HG03521 (cell line): ENCODE data around the gene CEP170.
"Not testable (repeated sequence)": the region's sequence is repeated elsewhere in the genome, so short reads cannot be mapped to it uniquely, and the experiment has no call there.

Experiments
- ATAC-seq: cut with Tn5 transposase; IDR thresholded peaks from one replicate; pipeline ENCODE4 v1.9.1; 2021; ENCODE audit warnings: mild to moderate bottlenecking, moderate library complexity; ENCODE audit not compliant: unreplicated experiment

The CEP170 gene

GRCh38 chr1:243183176-243183575 is 71.9 kb downstream of the CEP170 start:
- ATAC-seq: not testable (repeated sequence)

DNA sequence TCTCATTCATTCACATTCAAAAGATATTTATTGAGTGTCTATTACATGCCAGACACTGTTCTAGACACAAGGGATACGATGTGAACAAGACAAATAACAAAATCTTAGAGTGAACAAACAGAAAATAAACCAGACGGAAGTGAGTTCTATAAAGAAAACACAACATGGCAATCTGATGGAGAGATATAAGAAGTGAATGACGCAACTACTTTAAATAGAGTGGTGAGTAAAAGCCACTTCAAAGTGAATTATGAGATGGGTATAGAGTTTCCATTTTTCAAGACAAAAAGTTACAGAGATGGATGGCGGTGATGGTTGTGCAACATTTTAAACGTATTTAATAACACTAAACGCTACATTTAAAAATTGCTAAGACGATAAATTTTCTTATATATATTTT is 75.4 kb downstream of the CEP170 start:
- ATAC-seq: no peak

DNA sequence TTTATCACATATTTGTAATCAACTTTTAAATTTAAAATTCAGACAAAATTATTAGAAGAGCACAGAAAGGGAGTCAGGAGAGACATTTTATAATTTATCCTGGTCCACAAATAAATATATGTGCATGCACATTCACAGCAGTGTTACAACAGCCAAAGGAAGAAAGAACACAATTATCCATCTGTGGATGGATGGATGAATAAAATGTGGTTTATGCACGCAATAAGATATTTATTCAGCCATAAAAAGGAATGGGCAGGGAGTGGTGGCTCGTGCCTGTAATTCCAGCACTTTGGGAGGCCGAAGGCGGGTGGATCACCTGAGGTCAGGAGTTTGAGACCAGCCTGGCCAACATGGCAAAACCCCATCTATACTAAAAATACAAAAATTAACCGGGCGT is 77.3 kb downstream of the CEP170 start:
- ATAC-seq: not testable (repeated sequence)

DNA sequence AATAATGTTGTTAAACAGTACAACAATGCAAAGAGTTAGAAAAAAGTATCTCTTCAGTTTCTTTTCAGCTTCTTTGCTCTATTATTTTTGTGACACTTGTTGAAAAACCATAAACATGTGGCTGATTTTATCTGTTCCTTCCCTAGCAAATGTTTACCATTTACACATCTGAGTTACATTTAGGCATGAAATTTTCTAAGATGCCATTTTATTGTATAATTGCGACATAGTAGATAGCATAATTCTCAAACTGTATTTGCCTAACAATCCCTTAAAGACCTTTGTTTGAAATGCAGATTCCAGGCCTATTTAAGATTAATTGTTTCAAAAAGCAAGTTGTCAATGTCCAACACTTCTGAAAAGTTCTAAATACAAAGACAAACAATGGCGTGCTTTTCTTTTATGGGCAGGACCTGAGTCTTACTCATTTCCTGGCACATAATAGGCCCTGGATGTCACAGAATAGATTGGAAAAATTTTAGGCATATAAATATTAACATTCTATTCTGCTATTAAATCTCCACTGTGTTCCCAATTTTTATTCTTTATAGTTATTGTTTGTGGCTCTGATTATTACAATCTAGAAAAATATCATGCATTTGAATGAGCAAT is 81.2 kb downstream of the CEP170 start:
- not testable (repeated sequence) for ATAC-seq

DNA sequence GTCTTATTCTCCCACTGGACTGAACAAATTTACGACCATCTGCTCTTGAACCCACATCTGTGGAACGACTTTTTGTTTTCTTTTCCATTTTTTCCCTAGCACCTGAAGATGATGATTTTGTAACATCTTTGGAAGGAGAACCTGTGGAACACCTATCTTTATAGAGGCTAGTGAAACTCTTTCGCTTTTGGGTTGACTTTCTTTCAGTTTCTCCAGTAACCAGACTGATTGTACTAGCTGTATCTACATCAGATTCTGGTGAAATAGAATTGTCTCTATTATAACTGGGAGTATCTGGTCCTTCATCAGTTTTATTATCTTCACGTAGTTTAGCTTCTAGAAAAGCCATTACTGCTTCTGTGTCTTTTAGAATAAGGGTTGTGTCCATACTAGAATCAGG is 90.2 kb downstream of the CEP170 start:
- ATAC-seq: not testable (repeated sequence)

DNA sequence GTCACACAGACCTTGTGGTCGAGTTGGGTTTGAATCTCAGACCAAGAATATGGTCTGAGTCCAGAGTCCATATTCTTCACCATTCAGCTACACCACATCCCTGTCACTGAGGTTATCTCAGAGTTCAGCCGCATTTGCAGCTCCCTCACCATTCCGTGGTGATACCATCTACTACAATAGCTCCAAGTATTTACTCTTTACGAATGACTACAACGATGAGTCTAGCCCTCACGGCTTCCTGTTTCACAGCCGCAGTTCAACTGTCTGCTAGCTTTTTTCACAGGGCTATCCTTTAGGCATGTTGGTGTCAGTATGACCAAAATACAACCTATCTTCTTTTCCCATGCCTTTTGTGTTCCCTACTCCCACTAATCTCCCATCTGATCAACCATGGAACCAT is 104.2 kb downstream of the CEP170 start:
- not testable (repeated sequence) for ATAC-seq

- ATAC-seq: not testable (repeated sequence)
These were observed 106.0 kb downstream of the CEP170 start for GRCh38 chr1:243149120-243149519.

GRCh38 chr1:243147351-243147750 is 107.7 kb downstream of the CEP170 start:
- ATAC-seq: not testable (repeated sequence)

DNA sequence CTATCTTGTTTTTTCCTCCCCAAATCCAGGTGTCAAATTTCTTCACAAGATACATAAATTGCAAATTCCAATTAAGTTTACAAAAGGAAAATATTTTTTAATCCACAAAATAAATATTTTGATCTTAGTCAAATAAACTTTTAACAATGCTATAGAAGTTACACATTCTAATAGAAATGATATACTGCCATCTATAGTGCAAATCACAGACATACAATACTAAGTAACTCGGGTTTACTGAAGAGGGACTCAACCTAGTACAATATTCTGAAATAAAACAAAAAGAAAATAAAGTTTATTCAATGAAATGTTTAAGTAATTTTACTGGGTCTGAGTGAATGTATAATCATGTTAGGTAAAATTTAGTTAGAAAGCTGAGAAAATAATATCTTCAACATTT is 114.6 kb downstream of the CEP170 start:
- not testable (repeated sequence) for ATAC-seq

DNA sequence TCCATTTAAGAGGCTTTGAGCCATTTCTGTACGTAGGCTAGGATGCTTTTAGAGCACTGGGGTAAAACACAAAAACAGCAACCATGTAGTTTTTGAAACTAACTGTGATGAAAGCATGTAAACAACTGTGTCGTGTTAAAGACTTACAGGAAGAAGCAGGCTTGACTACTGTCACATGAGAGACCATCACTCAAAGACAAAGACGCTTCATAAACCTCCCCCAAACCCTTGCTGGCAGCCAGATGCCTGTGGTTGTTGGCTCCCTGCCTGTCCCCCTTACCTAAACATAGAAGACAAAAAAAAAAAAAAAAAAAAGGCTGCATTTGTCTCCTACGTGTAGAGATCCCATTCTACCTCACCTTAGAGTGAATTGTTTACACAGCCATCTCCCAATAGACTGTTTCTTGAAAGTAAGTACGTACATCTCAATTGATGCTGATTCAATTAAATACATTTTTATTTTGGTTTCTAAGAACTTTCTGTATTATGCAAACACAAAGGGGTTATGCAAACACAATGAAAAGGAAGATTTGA is 132.1 kb downstream of the CEP170 start:
- ATAC-seq: not testable (repeated sequence)

GRCh38 chr1:243121939-243122338 is 133.1 kb downstream of the CEP170 start:
- ATAC-seq: not testable (repeated sequence)

DNA sequence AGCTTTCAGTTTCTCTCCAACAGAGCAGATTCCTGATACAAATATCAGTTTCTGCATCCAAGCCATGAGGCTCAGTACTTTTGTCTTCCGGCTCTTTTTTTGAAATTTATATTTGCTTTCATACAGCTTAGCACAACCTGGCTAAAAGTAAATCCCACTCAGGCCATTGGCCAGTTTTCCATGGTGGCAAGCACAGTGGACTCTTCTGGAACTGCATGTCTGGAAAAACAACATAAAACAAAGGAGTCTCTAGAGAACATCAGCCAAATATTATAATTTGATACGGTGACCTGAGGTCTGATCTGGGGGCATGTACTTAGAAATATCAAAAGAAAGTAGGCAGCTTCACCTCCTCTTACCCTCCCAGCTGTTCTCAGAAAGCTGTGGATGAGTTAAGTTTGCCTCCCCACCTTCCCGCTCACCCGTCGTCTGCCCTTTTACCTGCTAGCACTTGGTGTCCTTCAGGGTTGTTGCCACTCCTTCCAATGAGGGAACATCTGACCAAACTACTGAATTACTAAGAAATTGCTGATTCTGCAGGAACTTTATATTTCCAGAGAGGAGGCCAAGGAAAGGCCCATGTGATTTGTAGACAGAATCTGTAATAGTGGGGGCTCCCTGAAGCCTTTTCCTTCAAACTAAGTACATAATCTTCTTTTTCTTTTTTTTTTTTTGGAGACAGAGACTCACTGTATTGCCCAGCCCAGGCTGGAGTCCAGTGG is 136.3 kb downstream of the CEP170 start:
- not testable (repeated sequence) for ATAC-seq

GRCh38 chr1:243116187-243116586 is 138.9 kb downstream of the CEP170 start:
- not testable (repeated sequence) for ATAC-seq

DNA sequence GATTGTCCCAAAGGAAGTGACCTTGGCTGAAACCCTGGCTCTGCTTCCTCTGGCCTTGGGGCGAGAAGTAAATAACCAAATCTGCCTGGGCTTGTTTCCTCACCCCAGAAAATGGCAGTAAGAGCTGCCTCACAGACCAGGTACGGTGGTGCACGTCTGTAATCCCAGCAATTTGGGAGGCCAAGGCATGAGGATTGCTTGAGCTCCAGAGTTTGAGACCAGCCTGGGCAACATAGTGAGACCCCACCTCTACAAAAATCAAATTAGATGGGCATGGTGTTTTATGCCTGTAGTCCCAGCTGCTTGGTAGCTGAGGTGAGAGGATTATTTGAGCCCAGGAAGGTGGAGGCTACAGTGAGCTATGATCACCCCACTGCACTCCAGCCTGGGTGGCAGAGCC is 140.3 kb downstream of the CEP170 start:
- not testable (repeated sequence) for ATAC-seq

GRCh38 chr1:243114059-243114713 is 140.9 kb downstream of the CEP170 start:
- peak; percentile 90 for ATAC-seq

DNA sequence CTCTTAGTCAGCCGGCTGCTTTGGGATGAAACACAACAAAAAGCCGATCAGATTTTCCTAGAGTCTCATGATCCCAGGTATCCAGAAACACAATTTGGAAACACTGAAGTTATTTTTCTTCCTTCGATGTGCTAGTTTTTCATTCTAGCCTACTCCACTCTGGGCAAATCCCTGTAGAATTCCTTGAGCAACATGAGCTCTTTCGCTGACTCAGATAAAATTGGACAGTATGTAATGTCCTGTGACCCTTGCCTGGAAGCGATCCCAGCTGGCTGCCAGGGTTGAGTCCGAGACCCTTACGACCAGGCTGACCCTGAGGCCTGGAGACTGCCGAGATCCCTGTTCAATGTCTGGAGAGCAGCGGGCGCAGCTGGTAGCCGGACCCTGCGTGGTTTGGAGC is 147.9 kb downstream of the CEP170 start:
- not testable (repeated sequence) for ATAC-seq

- not testable (repeated sequence) for ATAC-seq
These were observed 149.3 kb downstream of the CEP170 start for GRCh38 chr1:243105652-243106332.

DNA sequence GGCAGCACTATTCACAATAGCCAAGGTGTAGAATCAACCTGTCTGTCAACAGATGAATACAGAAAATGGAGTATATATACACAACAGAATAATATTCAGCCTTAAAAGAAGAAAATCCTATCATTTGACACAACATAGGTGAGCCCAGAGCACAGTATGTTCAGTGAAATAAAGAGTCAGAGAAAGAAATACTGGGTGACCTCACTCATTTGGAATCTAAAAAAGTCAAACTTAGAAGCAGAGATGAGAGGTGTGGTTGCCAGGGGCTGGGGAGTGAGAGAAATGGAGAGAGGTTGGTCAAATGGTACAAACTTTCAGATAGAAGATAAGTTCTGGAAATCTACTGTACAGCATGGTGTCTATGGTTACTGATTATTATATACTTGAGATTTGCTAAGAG is 150.0 kb downstream of the CEP170 start:
- not testable (repeated sequence) for ATAC-seq

DNA sequence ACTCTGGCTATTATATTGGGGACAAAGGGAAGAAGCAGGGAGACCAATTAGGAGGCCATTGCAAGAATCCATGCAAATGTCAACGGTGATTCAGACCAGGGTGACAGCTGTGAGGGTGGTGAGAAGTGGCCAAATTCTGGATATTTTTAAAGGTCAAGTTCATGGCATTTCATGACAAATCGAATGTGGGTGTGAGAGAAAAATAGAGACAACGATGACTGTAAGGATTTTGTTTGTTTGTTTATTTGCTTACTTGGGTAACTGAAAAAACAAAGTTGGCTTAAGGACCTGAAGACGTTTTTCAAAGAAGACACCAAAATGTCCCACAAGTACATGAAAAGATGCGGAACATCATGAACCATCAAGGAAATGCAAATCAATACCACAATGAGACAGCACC is 150.6 kb downstream of the CEP170 start:
- ATAC-seq: not testable (repeated sequence)

- ATAC-seq: peak; percentile 96
These were observed 153.5 kb downstream of the CEP170 start for GRCh38 chr1:243101551-243102050.

DNA sequence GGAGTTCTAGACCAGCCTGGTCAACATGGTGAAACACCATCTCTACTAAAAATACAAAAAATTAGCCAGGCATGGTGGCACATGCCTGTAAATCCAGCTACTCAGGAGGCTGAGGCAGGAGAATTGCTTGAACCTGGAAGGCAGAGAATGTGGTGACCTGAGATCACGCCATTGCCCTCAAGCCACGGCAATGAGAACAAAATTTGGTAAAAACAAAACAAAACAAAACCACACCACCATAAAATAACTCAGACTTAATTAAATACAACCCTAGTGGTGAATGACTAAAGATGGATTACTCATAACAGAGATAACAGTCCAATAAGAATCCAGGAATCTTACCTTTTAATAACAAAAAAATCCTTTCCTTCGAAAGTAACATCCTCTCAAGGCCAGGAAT is 167.7 kb downstream of the CEP170 start:
- ATAC-seq: not testable (repeated sequence)
